ENCODE data around the gene HLA-E.
"Not testable (repeated sequence)": the region's sequence is repeated elsewhere in the genome, so short reads cannot be mapped to it uniquely, and the experiment has no call there.

The HLA-E gene

GRCh38 chr6:30481965-30482644 is 7.2 kb upstream of the HLA-E start:
- H3K4me2 ChIP-seq (ENCODE audit: low read depth, low read length, poor library complexity, severe bottlenecking), result peak overlapping the region; percentile 18
- H2AFZ ChIP-seq (ENCODE audit: low read depth, low read length, severe bottlenecking), result not testable (repeated sequence)
- TF ChIP-seq CTCF (IDR thresholded peaks at IDR 0.05; ENCODE audit: insufficient read depth, low read length, poor library complexity, severe bottlenecking), result peak; percentile 89

GRCh38 chr6:30483677-30484279 is 5.5 kb upstream of the HLA-E start:
- Histone ChIP-seq H3K36me3 (ENCODE audit: low read length) (no peaks in the 10 kb centered on the region), H3K4me2 (ENCODE audit: low read depth, low read length, poor library complexity, severe bottlenecking) (no peak overlapping the region)
- TF ChIP-seq CTCF (IDR thresholded peaks at IDR 0.05; ENCODE audit: insufficient read depth, low read length, poor library complexity, severe bottlenecking), result peak; percentile 85
- no peak for TF ChIP-seq EZH2phosphoT487 (conservative IDR thresholded peaks at IDR 0.05; ENCODE audit: low read length)

More at GRCh38 chr6:30481965-30482644, 7.2 kb upstream of the HLA-E start:
- not testable (repeated sequence) for H3K4me3 ChIP-seq (ENCODE audit: insufficient read depth, low read length, poor library complexity, severe bottlenecking); H3K27me3 ChIP-seq (ENCODE audit: low read length); H3K9me3 ChIP-seq (ENCODE audit: insufficient read depth, low read length); H3F3A ChIP-seq (ENCODE audit: insufficient read depth); H3K27ac ChIP-seq (ENCODE audit: low read depth, low read length); H3K9me2 ChIP-seq (replicated peaks; ENCODE audit: insufficient read depth, low read length); H4K20me1 ChIP-seq (ENCODE audit: low read depth, low read length); H3K79me2 ChIP-seq (ENCODE audit: insufficient read depth, low read length); H3K36me3 ChIP-seq (ENCODE audit: low read length); H3K9ac ChIP-seq (ENCODE audit: low read length)

GRCh38 chr6:30485236-30485635 is 4.1 kb upstream of the HLA-E start:
- Histone ChIP-seq H3K9me3 (ENCODE audit: insufficient read depth, low read length) (no peaks in the 10 kb centered on the region), H3K27me3 (ENCODE audit: low read length) (no peaks in the 10 kb centered on the region), H2AFZ (ENCODE audit: low read depth, low read length, severe bottlenecking) (no peak overlapping the region), H4K20me1 (ENCODE audit: low read depth, low read length) (peaks cover under 1% of the 10 kb centered on the region; the same call in 1 of the 2 replicates), H3K9ac (ENCODE audit: low read length) (no peak overlapping the region), H3K36me3 (ENCODE audit: low read length) (no peaks in the 10 kb centered on the region), H3K4me3 (ENCODE audit: insufficient read depth, low read length, poor library complexity, severe bottlenecking) (no peak overlapping the region), H3K27ac (ENCODE audit: low read depth, low read length) (no peak overlapping the region), H3K79me2 (ENCODE audit: insufficient read depth, low read length) (peaks cover 8% of the 10 kb centered on the region), H3F3A (ENCODE audit: insufficient read depth) (0 out of 2 replicates have a peak, but pooled peaks cover 4% of the 10 kb centered on the region), H3K9me2 (replicated peaks; ENCODE audit: insufficient read depth, low read length) (no peaks in the 10 kb centered on the region), H3K4me2 (ENCODE audit: low read depth, low read length, poor library complexity, severe bottlenecking) (no peak overlapping the region)
- no peak for TF ChIP-seq CTCF (IDR thresholded peaks at IDR 0.05; ENCODE audit: insufficient read depth, low read length, poor library complexity, severe bottlenecking)
- TF ChIP-seq EZH2phosphoT487 (conservative IDR thresholded peaks at IDR 0.05; ENCODE audit: low read length), result no peak

More at GRCh38 chr6:30483677-30484279, 5.5 kb upstream of the HLA-E start:
- no peaks in the 10 kb centered on the region for H3K27me3 ChIP-seq (ENCODE audit: low read length)
- H4K20me1 ChIP-seq (ENCODE audit: low read depth, low read length), result no peaks in the 10 kb centered on the region
- H2AFZ ChIP-seq (ENCODE audit: low read depth, low read length, severe bottlenecking), result no peak overlapping the region
- no peak overlapping the region for H3K9ac ChIP-seq (ENCODE audit: low read length)
- no peaks in the 10 kb centered on the region for H3K9me3 ChIP-seq (ENCODE audit: insufficient read depth, low read length)
- H3K4me3 ChIP-seq (ENCODE audit: insufficient read depth, low read length, poor library complexity, severe bottlenecking), result no peak overlapping the region
- 0 out of 2 replicates have a peak, but pooled peaks cover 9% of the 10 kb centered on the region for H3F3A ChIP-seq (ENCODE audit: insufficient read depth)
- H3K27ac ChIP-seq (ENCODE audit: low read depth, low read length), result no peak overlapping the region
- no peaks in the 10 kb centered on the region for H3K79me2 ChIP-seq (ENCODE audit: insufficient read depth, low read length)
- no peaks in the 10 kb centered on the region for H3K9me2 ChIP-seq (replicated peaks; ENCODE audit: insufficient read depth, low read length)

All from SU-DHL-6 (cell line).